HUES6 (cell line): Measurements from ENCODE around the gene PLA2G4C.
"Not testable (repeated sequence)": the region's sequence is repeated elsewhere in the genome, so short reads cannot be mapped to it uniquely, and the experiment has no call there.

Experiments
- H3K27ac ChIP-seq: 2 replicates; pipeline ENCODE4 v1.7.0; 2013; ENCODE audit warnings: low read depth, mild to moderate bottlenecking, low read length, inconsistent platforms
- H3K27me3 ChIP-seq: 2 replicates; pipeline ENCODE4 v1.6.1; 2013; ENCODE audit warnings: low read length; ENCODE audit not compliant: control insufficient read depth, insufficient read depth
- H3K36me3 ChIP-seq: 2 replicates; pipeline ENCODE4 v1.6.1; 2013; ENCODE audit warnings: low read length; ENCODE audit not compliant: control insufficient read depth, insufficient read depth
- H3K4me1 ChIP-seq: 2 replicates; pipeline ENCODE4 v1.6.1; 2013; ENCODE audit warnings: low read length; ENCODE audit not compliant: control insufficient read depth, insufficient read depth
- H3K4me3 ChIP-seq: 2 replicates; pipeline ENCODE4 v1.5.1; 2013; ENCODE audit warnings: low read depth, low read length
- H3K9ac ChIP-seq: one replicate; pipeline ENCODE4 v1.6.1; 2013; ENCODE audit warnings: mild to moderate bottlenecking, low read length
- H3K9me3 ChIP-seq: 2 replicates; pipeline ENCODE4 v1.6.1; 2013; ENCODE audit warnings: low read depth, low read length; ENCODE audit not compliant: control insufficient read depth, insufficient read depth

Gene PLA2G4C

DNA sequence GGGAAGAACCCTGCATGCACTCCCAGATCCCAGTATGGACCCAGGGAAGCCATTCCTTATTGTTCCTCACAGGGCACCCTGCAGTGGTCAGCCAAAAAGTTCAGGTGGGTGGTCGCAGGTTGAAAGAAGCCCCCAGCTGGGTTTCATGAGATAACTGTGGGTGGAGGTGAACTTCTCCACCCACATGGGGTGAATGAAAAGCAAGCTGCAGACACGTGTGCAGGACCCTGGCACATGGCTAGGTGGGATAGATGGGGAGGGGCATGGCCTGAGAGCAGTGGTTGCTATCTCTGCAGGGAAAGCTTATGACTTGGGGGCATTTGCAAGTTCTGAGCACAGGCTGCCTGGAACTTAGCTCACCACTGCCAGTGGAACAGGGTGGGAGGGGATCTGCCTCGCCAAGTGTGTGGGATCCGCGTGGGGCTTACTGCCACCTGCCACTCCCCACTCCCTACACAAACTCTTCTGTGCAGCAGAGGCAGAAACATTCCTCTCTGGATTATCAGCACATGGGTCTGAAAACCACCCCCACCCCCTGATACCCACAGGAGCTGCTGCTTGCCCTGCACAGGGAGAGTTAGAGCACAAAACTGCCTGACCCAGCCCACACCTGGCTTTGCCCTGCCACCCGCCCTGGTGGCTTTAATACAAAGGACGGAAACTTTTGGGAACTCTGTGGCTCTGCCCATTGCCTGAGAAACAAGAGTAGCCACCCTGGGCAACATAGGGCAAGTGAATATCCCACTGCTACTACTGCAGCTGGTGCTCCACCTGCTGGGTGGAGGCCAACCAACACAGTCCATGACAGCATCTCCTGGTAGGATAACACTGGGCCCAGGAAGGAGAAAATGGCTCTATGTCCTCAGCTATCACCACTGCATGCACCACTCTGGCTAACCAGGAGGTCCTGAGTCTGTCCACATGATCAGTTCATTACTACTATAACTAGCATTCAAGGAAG is 24.4 kb downstream of the PLA2G4C start:
- Histone ChIP-seq H3K4me3 (no peak overlapping the region), H3K36me3 (no peaks in the 10 kb centered on the region), H3K9ac (no peak overlapping the region), H3K4me1 (no peaks in the 10 kb centered on the region; the same call in 1 of the 2 replicates), H3K27me3 (no peaks in the 10 kb centered on the region), H3K27ac (no peak overlapping the region), H3K9me3 (peaks cover 10% of the 10 kb centered on the region; the same call in 1 of the 2 replicates)

DNA sequence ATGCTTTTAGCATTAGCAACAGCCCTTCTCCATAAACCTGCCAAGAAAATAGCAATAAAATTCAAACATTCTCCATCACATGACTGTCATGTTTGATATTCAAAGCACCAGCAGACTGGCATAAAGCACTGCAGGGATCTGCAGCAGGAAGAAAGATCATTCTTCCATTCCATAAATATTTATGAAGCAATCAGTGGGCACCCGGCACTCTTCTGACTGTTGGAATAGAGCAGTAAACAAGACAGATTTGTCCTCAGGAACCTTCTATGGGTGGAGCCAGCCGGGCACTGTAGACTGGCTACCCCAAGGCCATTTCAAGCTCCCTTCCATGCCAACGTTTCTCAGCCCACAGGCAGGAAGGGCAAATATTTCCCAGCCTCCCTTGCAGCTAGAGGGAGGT is 25.5 kb downstream of the PLA2G4C start:
- H3K9me3 ChIP-seq = peaks cover 10% of the 10 kb centered on the region; the same call in 1 of the 2 replicates
- no peaks in the 10 kb centered on the region for H3K36me3 ChIP-seq

DNA sequence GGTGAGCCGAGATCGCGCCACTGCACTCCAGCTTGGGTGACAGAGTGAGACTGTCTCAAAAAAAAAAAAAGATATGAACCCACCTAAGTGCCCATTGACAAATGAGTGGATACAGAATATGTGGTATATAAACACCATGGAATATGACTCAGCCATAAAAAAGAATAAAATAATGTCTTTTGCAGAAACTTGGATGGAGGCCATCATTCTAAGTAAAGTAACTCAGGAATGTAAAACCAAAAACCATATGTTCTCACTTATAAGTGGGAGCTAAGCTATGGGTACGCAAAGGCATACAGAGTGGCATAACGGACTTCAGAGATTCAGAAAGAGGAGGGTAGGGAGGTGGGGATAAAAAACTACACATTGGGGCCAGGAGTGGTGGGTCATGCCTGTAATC is 29.5 kb downstream of the PLA2G4C start:
- Histone ChIP-seq H3K27me3 (no peaks in the 10 kb centered on the region), H3K27ac (no peak overlapping the region), H3K4me1 (no peaks in the 10 kb centered on the region; the same call in 1 of the 2 replicates), H3K36me3 (no peaks in the 10 kb centered on the region), H3K4me3 (no peak overlapping the region), H3K9me3 (peaks cover 6% of the 10 kb centered on the region; the same call in 1 of the 2 replicates), H3K9ac (no peak overlapping the region)

More for the DNA sequence above, 25.5 kb downstream of the PLA2G4C start:
- Histone ChIP-seq H3K4me1 (no peaks in the 10 kb centered on the region; the same call in 1 of the 2 replicates), H3K4me3 (no peak overlapping the region), H3K27ac (no peak overlapping the region), H3K27me3 (no peaks in the 10 kb centered on the region), H3K9ac (no peak overlapping the region)

DNA sequence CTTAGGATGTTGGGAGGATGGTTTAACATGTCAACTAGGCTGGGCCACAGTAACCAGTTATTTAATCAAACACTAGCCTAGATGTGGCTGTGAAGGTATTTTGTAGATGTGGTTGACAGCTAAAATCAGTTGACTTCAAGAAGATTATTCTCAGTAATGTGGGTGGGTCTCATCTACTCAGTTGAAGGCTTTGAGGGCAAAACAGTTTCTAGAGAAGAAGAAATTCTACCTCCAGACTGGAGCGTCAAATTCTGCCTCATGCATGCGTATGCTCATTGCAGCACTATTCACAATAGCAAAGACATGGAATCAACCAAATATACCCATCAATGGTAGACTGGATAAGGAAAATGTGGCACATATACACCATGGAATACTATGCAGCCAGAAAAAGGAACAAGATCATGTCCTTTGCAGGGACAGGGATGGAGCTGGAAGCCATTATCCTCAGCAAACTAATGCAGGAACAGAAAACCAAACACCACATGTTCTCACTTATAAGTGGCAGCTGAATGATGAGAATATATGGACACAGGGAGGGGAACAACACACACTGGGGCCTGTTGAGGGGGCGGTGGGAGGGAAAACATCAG is 40.3 kb downstream of the PLA2G4C start:
- H3K27ac ChIP-seq, H3K4me1 ChIP-seq, H3K36me3 ChIP-seq, H3K9ac ChIP-seq, H3K9me3 ChIP-seq, H3K4me3 ChIP-seq, H3K27me3 ChIP-seq: not testable (repeated sequence)

DNA sequence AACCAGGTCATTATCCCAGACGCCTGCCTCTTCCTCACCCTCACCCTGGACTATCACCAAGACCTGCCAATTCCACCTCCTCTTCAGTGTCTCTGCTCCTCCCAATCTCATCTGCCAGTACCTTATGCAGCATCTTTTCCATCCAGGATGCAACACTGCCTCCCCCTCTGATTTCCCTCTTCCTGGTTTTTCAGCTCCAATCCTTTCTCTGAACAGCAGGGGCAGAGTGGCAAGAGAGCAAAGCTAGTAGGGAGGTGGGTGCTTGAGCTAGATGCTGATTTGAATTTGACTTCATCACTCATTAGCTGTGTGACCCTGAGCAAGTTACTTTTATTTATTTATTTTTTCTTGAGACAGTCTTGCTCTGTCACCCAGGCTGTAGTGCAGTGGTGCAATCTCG is 41.2 kb downstream of the PLA2G4C start:
- H3K9ac ChIP-seq = no peak overlapping the region
- H3K4me1 ChIP-seq = no peaks in the 10 kb centered on the region
- no peak overlapping the region for H3K4me3 ChIP-seq
- no peaks in the 10 kb centered on the region for H3K27me3 ChIP-seq
- H3K9me3 ChIP-seq = peaks cover 5% of the 10 kb centered on the region; the same call in 1 of the 2 replicates
- no peaks in the 10 kb centered on the region for H3K36me3 ChIP-seq
- H3K27ac ChIP-seq = no peak overlapping the region

DNA sequence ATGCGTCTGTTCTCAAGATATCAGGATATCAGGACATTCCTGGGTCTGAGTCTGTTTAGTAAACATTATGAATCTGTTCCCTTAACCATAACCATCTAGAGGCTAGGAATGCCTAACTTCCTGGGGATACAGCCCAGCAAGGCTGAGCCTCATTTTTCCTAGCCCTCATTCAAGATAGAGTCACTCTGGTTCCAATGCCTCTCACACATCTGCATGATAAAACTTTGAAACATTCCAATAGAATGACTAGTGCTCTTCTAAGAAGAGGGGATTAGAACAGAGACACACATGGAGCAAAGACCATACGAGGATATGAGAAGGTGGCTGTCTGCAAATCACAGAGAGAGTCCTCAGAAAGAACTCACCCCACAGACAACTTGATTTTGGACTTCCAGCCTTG is 46.1 kb downstream of the PLA2G4C start:
- H3K27ac ChIP-seq = peak overlapping the region; percentile 72; the same call in 1 of the 2 replicates
- 0 out of 2 replicates have a peak, but pooled peaks cover 4% of the 10 kb centered on the region for H3K4me1 ChIP-seq
- no peak overlapping the region for H3K4me3 ChIP-seq
- no peaks in the 10 kb centered on the region for H3K36me3 ChIP-seq
- peak overlapping the region; percentile 23 for H3K9ac ChIP-seq
- peaks cover 5% of the 10 kb centered on the region; the same call in 1 of the 2 replicates for H3K9me3 ChIP-seq
- no peaks in the 10 kb centered on the region for H3K27me3 ChIP-seq

DNA sequence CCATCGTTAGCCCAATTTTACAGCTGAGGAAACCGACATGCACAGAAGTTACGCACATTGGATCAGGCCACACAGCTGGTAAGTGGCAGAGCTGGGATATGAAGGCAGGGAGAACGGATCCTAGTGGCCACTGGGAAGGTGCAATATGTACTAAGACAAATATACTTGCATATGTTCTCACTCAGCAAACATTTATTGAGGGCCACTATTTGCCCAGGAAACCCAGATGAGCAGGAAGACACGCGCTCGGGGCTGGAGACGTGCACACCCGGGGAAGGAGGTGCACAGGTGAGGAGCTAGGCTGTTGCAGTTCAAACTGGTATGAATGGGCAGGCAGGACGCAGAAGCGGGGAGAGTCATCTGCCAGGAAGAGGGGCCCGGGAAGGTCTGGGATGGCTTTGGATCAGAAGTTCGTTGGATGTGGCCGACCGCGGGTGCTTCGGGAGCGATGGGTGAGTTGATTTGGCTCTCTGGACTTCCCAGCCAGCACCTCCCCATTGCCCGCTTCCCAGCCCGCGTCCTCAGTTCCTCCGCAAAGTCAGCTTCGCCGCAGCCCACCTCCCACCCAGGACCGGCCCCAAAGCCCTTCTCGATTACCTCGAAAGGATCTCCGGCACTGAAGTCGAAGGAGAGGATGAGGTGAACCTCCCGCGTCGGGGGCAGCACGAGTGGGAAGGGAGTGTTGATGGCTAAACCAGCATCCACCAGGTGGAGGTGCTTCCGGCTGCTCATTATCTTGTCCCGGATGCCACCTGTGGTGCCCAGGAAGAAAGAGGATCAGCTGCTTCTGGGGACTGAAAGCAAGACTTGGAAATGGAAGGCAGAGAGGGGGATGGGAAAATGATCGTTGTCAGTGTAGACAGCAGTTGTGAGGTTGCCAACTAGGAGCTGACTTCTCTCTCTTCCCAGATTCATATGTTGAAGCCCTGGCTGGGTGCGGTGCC is 48.9 kb downstream of the PLA2G4C start:
- Histone ChIP-seq H3K9ac (no peak overlapping the region), H3K4me1 (0 out of 2 replicates have a peak, but pooled peaks cover 4% of the 10 kb centered on the region), H3K9me3 (peaks cover 5% of the 10 kb centered on the region; the same call in 1 of the 2 replicates), H3K27ac (no peak overlapping the region), H3K4me3 (0 out of 2 replicates have a peak overlapping the region, but pooled peaks have one; percentile 11), H3K36me3 (no peaks in the 10 kb centered on the region), H3K27me3 (no peaks in the 10 kb centered on the region)

DNA sequence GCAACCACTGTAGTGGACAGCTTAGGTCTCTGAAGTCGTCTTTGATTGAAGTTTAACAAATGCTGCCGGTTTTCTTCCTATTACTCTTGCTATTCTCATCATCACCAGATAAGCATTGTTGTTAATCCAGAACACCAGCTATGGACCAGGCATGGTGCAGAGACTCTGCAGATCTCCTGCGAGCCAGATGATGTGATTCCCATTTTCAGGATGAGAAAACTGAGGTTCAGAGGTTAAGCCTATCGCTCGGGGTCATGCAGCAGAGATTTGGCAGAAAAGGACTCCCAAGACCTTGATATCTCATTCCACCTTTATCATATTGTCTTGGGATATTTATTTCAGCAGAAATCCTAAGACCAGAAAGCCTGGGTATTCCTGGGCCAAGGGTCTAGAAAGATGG is 50.2 kb downstream of the PLA2G4C start:
- no peak overlapping the region for H3K9ac ChIP-seq
- no peak overlapping the region for H3K27ac ChIP-seq
- no peaks in the 10 kb centered on the region for H3K27me3 ChIP-seq
- H3K9me3 ChIP-seq = peaks cover 5% of the 10 kb centered on the region; the same call in 1 of the 2 replicates
- 0 out of 2 replicates have a peak, but pooled peaks cover 4% of the 10 kb centered on the region for H3K4me1 ChIP-seq
- H3K36me3 ChIP-seq = no peaks in the 10 kb centered on the region
- no peak overlapping the region for H3K4me3 ChIP-seq

DNA sequence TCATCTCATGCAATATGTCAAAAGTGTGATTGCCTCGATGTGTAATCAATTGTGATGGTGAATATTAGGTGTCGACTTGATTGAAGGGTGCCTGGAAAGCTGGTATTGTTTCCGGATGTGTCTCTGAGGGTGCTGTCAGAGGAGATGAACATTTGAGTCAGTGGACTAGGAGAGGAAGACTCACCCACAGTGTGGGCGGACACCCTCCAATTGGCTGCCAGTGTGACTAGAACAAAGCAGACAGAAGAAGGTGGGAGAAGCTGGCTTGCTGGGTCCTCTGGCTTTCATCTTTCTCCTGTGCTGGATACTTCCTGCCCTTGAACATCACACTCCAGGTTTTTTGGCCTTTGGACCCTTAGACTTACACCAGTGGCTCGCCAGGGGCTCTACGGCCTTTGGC is 51.3 kb downstream of the PLA2G4C start:
- 0 out of 2 replicates have a peak, but pooled peaks cover 4% of the 10 kb centered on the region for H3K4me1 ChIP-seq
- no peaks in the 10 kb centered on the region for H3K36me3 ChIP-seq
- no peak overlapping the region for H3K9ac ChIP-seq
- H3K27ac ChIP-seq = no peak overlapping the region
- no peak overlapping the region for H3K4me3 ChIP-seq
- no peaks in the 10 kb centered on the region for H3K9me3 ChIP-seq
- H3K27me3 ChIP-seq = no peaks in the 10 kb centered on the region

DNA sequence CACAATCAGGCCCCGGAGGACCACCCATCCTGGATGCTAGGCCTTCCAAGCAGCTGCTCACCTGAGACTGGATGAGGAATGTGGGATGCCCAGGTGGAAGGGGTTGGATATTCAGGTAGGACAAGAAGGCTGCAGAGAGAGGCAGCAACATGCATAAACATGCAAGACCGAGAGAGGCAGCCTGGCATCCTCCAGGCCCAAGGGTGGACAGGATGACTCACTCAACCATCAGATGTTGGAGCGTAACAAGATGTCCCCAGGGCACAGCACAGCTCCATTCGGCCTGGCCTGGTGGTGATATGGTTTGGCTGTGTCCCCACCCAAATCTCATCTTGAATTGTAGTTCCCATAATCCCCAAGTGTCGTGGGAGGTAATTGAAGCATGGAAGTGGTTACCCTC is 56.8 kb downstream of the PLA2G4C start:
- H3K9me3 ChIP-seq = peaks cover 22% of the 10 kb centered on the region
- H3K4me3 ChIP-seq = no peak overlapping the region
- H3K9ac ChIP-seq = no peak overlapping the region
- no peaks in the 10 kb centered on the region for H3K4me1 ChIP-seq
- no peaks in the 10 kb centered on the region for H3K36me3 ChIP-seq
- H3K27me3 ChIP-seq = no peaks in the 10 kb centered on the region
- H3K27ac ChIP-seq = no peak overlapping the region
